ENCODE measurements around the gene PTH1R.

- no peak for TF ChIP-seq EZH2 (IDR thresholded peaks at IDR 0.05; ENCODE audit: low read length, missing control alignments)
- TF ChIP-seq, protein P1, sequence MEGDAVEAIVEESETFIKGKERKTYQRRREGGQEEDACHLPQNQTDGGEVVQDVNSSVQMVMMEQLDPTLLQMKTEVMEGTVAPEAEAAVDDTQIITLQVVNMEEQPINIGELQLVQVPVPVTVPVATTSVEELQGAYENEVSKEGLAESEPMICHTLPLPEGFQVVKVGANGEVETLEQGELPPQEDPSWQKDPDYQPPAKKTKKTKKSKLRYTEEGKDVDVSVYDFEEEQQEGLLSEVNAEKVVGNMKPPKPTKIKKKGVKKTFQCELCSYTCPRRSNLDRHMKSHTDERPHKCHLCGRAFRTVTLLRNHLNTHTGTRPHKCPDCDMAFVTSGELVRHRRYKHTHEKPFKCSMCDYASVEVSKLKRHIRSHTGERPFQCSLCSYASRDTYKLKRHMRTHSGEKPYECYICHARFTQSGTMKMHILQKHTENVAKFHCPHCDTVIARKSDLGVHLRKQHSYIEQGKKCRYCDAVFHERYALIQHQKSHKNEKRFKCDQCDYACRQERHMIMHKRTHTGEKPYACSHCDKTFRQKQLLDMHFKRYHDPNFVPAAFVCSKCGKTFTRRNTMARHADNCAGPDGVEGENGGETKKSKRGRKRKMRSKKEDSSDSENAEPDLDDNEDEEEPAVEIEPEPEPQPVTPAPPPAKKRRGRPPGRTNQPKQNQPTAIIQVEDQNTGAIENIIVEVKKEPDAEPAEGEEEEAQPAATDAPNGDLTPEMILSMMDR (conservative IDR thresholded peaks at IDR 0.05 in 1 of 2, IDR thresholded peaks at IDR 0.05 in 1 of 2; ENCODE audit: low read depth in 1 of 2, low read length in 2 of 2) = no peak
Observed at GRCh38 chr3:46901061-46901460, 23.5 kb downstream of the PTH1R start.
